ENCODE measurements around the gene CES1.
"Not testable (repeated sequence)": the region's sequence is repeated elsewhere in the genome, so short reads cannot be mapped to it uniquely, and the experiment has no call there.

Gene CES1

GRCh38 chr16:55830658-55831294, 2.1 kb downstream of the CES1 start:
- DNase-seq (ENCODE audit: low read depth) = no peak

GRCh38 chr16:55829232-55829631, 3.7 kb downstream of the CES1 start:
- not testable (repeated sequence) for DNase-seq (ENCODE audit: low read depth)

DNA sequence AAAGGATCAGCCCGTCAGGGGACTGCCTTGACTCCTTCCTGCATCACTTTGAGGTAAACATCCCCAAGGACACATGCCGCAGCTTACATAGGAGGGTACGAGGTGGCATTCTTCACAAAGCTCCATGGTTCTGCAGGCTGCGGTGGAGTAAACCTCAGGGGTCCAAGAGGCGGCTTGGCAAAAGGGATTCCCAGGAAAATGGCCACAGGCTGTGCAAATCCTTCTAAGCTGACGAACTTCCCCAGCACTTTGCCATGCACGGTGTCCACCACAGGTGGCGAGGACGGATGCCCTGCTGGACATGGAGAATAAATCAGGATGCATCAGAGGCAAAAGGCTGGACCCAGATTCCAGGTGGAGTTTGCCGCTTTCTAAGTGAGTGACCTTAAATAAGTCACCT, 4.2 kb downstream of the CES1 start:
- no peak for DNase-seq (ENCODE audit: low read depth)

DNA sequence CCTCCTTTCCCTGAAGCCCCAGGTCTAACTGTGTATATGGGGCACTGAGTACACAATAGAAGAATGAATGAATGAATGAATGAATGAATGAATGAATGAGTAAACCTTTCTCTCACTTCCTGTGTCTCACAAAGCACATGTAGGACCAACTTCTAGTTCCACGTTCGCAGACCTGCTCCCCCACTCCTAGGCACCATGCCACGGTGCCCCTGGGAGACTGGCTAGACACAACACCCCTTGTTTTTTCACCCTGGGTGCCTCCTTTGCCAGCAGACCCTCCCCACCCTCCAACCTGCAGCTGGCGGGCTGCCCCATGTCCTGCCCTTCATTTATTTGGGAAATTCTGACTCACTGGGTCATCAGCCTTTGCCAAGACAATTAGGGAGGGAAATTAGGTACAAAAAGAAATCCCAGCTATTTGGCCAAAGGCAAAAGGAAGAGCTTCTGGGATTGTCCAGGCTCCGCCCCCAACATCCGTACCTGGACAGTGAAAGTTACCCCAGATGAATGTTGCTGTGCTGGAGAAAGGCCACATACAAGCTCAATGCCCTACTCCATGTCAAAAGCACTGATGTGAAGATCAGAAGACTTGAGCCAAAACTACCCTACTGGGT, 7.7 kb downstream of the CES1 start:
- no peak for DNase-seq (ENCODE audit: low read depth)

DNA sequence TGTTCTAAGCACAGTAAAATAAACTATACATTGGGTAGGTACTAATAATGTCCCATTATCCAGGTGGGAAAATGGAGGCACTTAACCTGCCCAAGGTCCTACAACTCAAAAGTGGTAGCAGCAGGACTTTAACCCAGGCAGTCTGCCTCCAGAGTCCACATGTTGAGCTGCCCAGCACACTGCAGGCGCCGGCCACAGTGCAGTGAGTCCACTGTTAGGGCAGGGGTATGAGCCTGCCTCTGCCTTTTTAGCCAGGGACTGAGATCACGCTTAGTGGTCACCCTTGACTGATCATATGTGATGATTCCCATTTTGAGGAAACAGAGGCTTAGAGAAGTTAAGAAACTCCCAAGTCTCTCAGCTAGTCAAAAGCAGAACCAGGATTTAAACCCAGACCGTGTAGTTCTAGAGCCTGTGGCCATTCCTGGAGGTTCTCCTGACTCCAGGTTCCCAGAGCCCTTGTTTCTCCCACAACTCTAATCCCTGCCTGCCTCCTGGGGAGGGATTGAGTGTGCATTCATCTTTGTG, 8.4 kb downstream of the CES1 start:
- no peak for DNase-seq (ENCODE audit: low read depth)

DNA sequence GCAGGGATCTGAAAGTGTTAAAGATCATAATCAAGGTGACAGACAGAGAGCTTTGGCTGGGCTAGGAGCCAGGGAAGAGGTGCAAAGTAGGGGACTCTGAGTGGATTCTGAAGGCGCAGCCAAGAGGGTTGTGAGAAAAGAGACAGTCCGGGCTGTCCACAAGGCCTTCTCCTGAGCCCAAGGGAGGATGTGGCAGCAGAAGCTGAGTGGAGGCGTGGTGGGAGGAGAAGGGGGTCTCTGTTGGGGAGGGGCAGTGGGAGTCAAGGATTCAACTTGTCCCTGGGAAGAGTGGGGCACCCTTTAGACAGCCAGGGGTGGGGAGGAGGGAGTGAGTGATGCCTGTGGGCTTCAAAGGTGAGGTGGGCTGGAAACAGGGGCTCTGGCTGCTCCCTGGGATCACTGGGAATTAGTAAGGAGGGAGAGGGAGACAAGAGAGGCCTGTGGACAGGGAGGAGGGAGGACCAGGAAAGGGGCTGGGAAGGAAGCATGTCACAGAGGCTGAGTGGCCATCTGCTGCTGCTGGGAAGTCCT, 10.6 kb downstream of the CES1 start:
- no peak for DNase-seq (ENCODE audit: low read depth)

GRCh38 chr16:55821210-55821609, 11.7 kb downstream of the CES1 start:
- no peak for DNase-seq (ENCODE audit: low read depth)

DNA sequence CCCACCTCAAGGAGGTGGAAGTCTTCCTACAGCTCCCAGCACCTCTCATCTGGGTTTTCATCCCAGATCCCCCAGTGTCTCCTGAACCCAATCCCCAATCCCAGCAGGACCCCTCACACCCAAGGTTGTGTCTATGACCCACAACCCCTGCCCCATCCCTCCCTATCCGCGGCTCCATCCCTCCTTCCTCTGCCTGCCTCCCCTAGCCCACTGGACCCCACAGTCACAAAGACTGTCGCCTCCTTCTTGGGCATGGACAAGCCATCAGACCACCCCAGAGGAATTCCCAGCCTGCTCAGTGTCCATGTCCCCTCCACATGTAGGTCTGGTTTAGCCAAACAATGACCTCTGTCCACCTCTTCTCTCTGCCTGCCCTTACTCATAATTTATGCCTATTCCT, 12.3 kb downstream of the CES1 start:
- DNase-seq (ENCODE audit: low read depth) = no peak

GRCh38 chr16:55817236-55817912, 15.5 kb downstream of the CES1 start:
- DNase-seq (ENCODE audit: low read depth) = no peak

DNA sequence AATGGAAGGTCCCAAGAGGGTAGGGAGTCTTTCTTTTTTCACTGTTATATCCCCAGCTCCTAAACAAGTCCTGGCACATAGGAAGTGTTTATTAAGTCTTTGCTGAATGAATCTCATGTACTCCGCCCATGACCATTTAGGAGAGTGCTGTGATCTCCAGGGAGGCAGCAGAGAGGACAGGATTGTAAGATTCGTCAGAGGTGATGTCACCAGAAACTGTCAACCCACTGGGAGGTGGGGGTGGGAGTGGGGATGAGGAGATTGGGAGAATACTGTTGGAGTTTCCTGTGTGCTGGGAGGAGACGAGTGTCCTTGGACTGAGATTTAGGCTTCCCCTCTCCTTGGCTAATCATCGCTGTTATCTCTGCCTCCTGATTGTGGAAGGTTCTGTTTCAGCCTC, 16.7 kb downstream of the CES1 start:
- DNase-seq (ENCODE audit: low read depth) = not testable (repeated sequence)

DNA sequence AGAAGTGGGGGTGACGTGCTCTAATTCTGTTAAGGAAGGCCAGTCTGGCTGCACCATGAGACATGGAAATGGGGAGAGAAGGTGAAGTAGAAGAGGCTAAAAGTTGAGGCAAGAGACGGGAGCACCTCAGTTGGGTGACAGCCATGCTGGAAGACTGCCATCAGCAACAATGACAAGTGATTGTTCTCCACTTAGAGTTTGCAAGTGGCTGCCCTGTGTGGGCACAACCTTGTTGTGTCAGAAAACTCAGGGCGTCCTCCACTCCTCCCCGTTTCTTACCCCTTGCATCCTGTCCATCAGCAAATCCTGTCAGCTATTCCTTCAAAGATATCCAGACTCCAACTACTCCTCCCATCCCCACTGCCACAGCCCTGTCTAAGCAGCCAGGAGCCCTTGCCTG, 17.6 kb downstream of the CES1 start:
- DNase-seq (ENCODE audit: low read depth) = no peak

DNA sequence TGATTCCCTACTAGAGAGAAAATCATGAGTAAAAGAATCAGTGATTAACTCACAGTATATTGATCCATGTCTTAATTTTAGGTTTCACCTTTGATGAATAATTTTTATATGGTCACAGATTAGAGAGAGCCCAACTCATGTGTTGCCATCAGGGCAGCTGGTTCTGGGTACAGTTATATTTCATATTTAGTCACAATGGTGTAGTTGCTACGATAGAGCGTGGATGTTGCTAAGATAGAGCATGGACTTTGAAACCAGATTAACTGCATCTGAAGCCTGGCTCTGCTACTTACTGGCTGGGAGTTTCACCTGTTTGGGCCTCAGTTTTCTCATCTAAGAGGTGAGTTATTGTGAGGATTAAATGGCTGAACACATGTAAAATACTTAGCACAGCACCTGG, 18.7 kb downstream of the CES1 start:
- not testable (repeated sequence) for DNase-seq (ENCODE audit: low read depth)

GRCh38 chr16:55813730-55814129, 19.2 kb downstream of the CES1 start:
- DNase-seq (ENCODE audit: low read depth) = not testable (repeated sequence)

DNA sequence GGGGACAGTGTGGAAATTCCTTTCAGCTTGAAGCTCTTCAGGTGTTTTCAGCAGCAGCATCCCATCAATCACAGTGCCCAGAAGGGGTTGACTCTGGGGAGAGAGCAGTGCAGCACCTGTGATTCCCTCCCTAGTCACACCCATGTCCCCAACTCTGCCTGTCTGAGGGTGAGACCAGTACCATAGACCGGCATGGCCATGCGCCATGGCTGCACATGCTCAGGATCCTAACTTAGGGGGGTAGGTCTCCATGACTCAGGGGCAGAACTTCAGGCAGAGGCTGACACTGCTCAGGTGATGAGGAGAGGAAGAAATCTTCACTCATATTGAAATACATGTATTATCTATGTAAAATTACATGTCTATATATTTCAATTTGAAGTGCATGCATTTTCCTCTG, 19.9 kb downstream of the CES1 start:
- no peak for DNase-seq (ENCODE audit: low read depth)

DNA sequence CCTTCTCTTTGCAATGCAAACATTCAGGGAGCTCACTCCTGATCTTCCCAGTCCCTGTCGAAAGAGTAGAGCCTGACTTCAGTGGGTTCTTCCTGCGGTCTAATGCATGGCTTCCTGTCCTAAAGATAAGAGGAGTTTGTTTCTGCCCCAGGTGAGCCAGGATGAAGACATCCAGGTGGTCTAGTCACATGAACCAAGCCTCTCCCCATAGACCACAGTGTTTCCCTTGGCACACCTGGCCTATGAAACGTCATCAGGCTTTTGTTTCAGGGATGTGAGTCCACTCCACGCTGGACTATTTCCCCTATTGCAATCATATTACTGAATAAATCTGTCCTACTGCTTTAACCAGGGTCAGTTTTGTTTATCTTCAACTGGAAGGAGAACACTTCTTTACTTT, 21.1 kb downstream of the CES1 start:
- DNase-seq (ENCODE audit: low read depth) = no peak

- no peak for DNase-seq (ENCODE audit: low read depth)
Observed at GRCh38 chr16:55810451-55810961, 22.4 kb downstream of the CES1 start.

DNA sequence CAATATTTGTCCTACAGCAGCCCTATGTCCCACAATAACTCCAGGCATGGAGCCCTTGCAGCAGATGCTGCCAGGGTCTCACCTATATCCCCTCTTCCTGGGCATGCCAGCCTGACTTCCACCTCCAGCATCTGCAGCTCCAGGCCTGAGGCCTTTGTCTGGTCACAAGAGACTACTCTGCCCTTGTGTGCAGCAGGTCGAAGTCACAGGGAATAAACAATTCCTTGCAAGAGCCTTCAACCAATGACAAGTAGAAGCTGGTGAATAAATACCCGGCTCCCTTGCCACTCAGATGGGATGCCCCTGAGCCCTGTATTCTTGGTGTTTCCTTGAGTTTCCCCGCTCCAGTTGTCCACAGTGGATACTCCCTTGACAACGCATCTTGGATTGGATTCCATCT, 23.0 kb downstream of the CES1 start:
- DNase-seq (ENCODE audit: low read depth) = no peak

DNA sequence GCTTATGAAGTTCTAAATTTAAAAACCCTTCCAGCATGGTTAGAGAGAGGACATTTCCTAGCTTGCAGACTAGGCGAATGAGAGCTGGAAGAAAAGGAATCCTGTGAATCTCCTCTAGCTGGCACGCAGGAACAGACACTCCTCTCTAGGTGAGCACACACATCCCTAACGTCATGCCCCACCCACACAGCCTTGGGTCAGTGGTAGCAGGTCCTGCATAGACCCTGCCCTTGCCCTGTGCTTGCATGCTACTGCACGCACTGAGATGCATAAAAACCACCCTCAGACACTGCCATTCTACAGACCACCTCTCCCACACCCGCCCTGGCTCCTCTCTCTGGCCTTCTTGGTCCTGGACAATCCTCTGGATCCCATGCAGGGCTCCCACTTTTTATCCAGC, 23.5 kb downstream of the CES1 start:
- DNase-seq (ENCODE audit: low read depth) = no peak

GRCh38 chr16:55808286-55808685, 24.6 kb downstream of the CES1 start:
- not testable (repeated sequence) for DNase-seq (ENCODE audit: low read depth)

DNA sequence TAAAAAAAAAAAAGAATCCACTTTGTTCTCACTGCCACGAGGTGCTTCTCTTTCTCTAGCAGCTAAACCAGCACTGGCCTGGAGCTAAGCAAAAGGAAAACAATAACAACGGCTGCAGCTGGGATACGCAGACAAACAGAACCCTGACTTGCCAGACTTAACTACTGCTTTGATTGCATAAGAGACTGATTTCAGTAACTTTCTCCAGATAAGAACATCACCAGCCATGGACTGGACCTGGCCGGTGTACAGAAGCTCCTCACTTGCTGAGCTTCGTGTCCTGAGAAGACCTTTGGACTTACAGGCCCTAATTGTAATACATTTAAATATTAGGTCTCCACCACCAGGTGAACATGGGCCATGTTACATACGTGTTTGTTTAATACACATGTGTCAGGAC, 27.8 kb downstream of the CES1 start:
- DNase-seq (ENCODE audit: low read depth) = not testable (repeated sequence)

DNA sequence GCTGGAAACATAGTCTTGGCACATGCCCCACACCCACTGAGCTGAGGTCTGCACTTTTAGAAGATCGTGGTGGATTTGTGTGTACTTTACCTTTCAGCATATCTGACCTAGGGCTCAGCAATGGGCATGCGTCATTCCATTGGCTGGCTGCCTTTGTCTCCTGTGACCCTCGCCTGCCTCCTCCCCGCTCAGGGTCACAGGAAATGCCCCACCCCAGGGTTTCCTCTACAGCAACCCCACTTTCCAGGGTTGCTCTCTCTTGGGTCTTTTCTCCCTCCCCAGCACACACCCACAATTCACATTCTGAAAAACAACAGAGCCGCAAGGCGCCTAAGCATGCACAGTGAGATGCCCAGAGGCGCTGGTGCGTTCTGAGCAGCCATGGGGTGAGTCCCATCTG, 29.2 kb downstream of the CES1 start:
- not testable (repeated sequence) for DNase-seq (ENCODE audit: low read depth)

GRCh38 chr16:55792934-55793374, 39.9 kb downstream of the CES1 start:
- not testable (repeated sequence) for DNase-seq (ENCODE audit: low read depth)

- DNase-seq (ENCODE audit: low read depth) = not testable (repeated sequence)
Observed at GRCh38 chr16:55791512-55791911, 41.4 kb downstream of the CES1 start.

All from stimulated activated CD8-positive, alpha-beta memory T cell treated with anti-CD3 and anti-CD28 coated beads, Interleukin-12 subunit alpha, Interleukin-12 subunit beta, amount 100 ng/mL, for 1 hour (primary cell).